ENCODE measurements around the gene POU6F2.

The POU6F2 gene

GRCh38 chr7:38951213-38951612 is 26.5 kb upstream of the POU6F2 start:
- TF ChIP-seq, protein P1, sequence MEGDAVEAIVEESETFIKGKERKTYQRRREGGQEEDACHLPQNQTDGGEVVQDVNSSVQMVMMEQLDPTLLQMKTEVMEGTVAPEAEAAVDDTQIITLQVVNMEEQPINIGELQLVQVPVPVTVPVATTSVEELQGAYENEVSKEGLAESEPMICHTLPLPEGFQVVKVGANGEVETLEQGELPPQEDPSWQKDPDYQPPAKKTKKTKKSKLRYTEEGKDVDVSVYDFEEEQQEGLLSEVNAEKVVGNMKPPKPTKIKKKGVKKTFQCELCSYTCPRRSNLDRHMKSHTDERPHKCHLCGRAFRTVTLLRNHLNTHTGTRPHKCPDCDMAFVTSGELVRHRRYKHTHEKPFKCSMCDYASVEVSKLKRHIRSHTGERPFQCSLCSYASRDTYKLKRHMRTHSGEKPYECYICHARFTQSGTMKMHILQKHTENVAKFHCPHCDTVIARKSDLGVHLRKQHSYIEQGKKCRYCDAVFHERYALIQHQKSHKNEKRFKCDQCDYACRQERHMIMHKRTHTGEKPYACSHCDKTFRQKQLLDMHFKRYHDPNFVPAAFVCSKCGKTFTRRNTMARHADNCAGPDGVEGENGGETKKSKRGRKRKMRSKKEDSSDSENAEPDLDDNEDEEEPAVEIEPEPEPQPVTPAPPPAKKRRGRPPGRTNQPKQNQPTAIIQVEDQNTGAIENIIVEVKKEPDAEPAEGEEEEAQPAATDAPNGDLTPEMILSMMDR (IDR thresholded peaks at IDR 0.05; ENCODE audit: low read length, missing control alignments), result no peak
- no peak overlapping the region for H3K4me3 ChIP-seq (replicated peaks; ENCODE audit: low read depth, low read length)
- no peak for DNase-seq (ENCODE audit: low read depth)

DNA sequence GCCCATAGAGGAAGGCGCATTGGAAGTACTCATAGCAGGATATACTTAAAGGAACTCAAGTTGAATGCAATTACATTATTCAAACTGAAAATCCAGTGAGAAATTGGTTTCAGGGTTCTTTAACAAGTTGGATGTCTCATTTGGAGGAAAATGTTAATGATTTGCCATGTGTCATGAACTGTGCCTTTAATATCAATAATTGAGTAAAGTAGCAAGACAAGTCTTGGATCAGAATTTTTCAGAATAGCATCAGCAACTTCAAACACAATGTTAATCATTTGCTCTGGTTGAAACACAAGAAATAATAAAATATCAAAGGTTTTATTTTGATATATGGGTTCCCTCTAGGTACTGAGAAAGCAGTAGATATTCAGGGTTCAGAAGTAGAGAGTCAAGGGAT is 24.5 kb upstream of the POU6F2 start:
- no peak for DNase-seq (ENCODE audit: low read depth)
- no peak overlapping the region for H3K4me3 ChIP-seq (replicated peaks; ENCODE audit: low read depth, low read length)
- TF ChIP-seq, protein P1 (IDR thresholded peaks at IDR 0.05; ENCODE audit: low read length, missing control alignments), result no peak

DNA sequence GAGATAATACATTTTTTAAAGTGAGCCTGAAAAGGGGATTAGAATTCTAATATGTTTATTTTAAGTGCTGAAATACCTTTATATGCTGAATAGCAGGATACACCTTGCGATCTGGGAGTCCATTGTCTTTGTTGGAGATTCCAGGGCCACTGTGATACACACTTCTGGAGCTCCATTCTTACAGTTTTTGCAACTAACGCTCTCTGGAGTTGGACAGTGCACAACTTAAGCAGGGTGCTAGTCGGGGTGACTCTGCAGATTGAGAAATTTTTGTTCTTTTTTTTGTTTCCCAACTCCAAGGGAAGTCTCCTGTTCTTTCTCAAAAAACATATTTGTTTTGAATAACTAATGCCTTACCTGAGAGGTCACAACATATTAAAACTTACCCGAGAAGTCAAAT is 23.7 kb upstream of the POU6F2 start:
- no peak overlapping the region for H3K4me3 ChIP-seq (replicated peaks; ENCODE audit: low read depth, low read length)
- TF ChIP-seq, protein P1 (IDR thresholded peaks at IDR 0.05; ENCODE audit: low read length, missing control alignments), result no peak
- DNase-seq (ENCODE audit: low read depth), result no peak

- TF ChIP-seq, protein P1 (IDR thresholded peaks at IDR 0.05; ENCODE audit: low read length, missing control alignments), result no peak
- no peak overlapping the region for H3K4me3 ChIP-seq (replicated peaks; ENCODE audit: low read depth, low read length)
- DNase-seq (ENCODE audit: low read depth), result no peak
Observed at GRCh38 chr7:38955892-38956291, 21.8 kb upstream of the POU6F2 start.

DNA sequence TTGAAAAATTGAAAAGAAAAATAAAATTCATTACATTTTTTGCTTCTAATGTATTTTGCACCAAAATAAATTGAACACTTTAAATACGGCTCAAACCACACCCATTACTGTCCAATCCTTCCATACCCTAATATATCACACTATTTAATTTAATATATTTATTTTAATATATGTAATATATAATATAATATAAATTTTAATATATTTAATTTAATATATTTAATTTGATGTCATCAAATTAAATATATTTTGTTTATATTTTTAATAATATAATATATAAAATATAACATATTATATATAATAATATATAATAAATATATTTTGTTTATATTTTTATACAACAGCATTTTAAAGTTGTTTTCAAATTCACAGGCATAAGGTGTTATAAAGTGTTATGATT is 15.7 kb upstream of the POU6F2 start:
- DNase-seq (ENCODE audit: low read depth), result no peak

GRCh38 chr7:38964921-38965320 is 12.8 kb upstream of the POU6F2 start:
- TF ChIP-seq, protein P1 (IDR thresholded peaks at IDR 0.05; ENCODE audit: low read length, missing control alignments), result no peak
- no peak overlapping the region for H3K4me3 ChIP-seq (replicated peaks; ENCODE audit: low read depth, low read length)
- DNase-seq (ENCODE audit: low read depth), result no peak

More for the DNA sequence above, 15.7 kb upstream of the POU6F2 start:
- H3K4me3 ChIP-seq (replicated peaks; ENCODE audit: low read depth, low read length), result no peak overlapping the region
- TF ChIP-seq, protein P1 (IDR thresholded peaks at IDR 0.05; ENCODE audit: low read length, missing control alignments), result no peak

- no peak overlapping the region for H3K4me3 ChIP-seq (replicated peaks; ENCODE audit: low read depth, low read length)
- DNase-seq (ENCODE audit: low read depth), result no peak
- TF ChIP-seq, protein P1 (IDR thresholded peaks at IDR 0.05; ENCODE audit: low read length, missing control alignments), result no peak
Observed at GRCh38 chr7:38973760-38974159, 3.9 kb upstream of the POU6F2 start.

Measured in fibroblast of pulmonary artery (primary cell).